AG10803 (cell line): ENCODE data around the gene HIF1A.
A peak's percentile ranks its signal among the peaks of the same experiment; 100 is the strongest.

ENCODE experiments used
- DNase-seq: peaks from one replicate; pipeline ENCODE4 v3.0.0; 2010; ENCODE audit warnings: low read depth
- H3K4me3 ChIP-seq: 2 replicates; pipeline ENCODE4 v1.5.1; 2011; ENCODE audit warnings: mild to moderate bottlenecking, low read length, control low read depth
- CTCF ChIP-seq: conservative IDR thresholded peaks from 2 replicates; pipeline ENCODE4 v1.5.1; 2011; ENCODE audit warnings: mild to moderate bottlenecking, low read length, control low read depth, inconsistent platforms

Gene HIF1A

GRCh38 chr14:61699027-61699426 lies 3.7 kb downstream of the HIF1A start:
- no peak for DNase-seq
- H3K4me3 ChIP-seq = peak overlapping the region; percentile 90
- no peak for TF ChIP-seq CTCF

- no peak for TF ChIP-seq CTCF
- DNase-seq = no peak
- H3K4me3 ChIP-seq = peak overlapping the region; percentile 90
Measured at GRCh38 chr14:61700104-61700886, 5.0 kb downstream of the HIF1A start.

GRCh38 chr14:61701946-61702345 lies 6.6 kb downstream of the HIF1A start:
- no peak for TF ChIP-seq CTCF
- H3K4me3 ChIP-seq = no peak overlapping the region
- no peak for DNase-seq

GRCh38 chr14:61703342-61704129 lies 8.2 kb downstream of the HIF1A start:
- no peak overlapping the region for H3K4me3 ChIP-seq
- TF ChIP-seq CTCF = no peak
- no peak for DNase-seq

GRCh38 chr14:61704554-61704953 lies 9.2 kb downstream of the HIF1A start:
- no peak for DNase-seq
- H3K4me3 ChIP-seq = no peak overlapping the region
- no peak for TF ChIP-seq CTCF

GRCh38 chr14:61705017-61705416 lies 9.7 kb downstream of the HIF1A start:
- TF ChIP-seq CTCF = no peak
- no peak overlapping the region for H3K4me3 ChIP-seq
- DNase-seq = no peak
